Nephron progenitor cell (in vitro differentiated cells): Measurements from ENCODE around the gene LTBP4.

Source experiments
- DNase-seq: peaks from one replicate; pipeline ENCODE4 v3.0.0; 2021
- H3K27ac Mint-ChIP-seq: 2 replicates; pipeline ENCODE4 v1.8.0; 2021; ENCODE audit warnings: mild to moderate bottlenecking, moderate library complexity, mixed read lengths
- H3K27me3 Mint-ChIP-seq: 2 replicates; pipeline ENCODE4 v1.8.0; 2021; ENCODE audit warnings: mild to moderate bottlenecking, low read depth, mixed read lengths; ENCODE audit not compliant: poor library complexity
- H3K36me3 Mint-ChIP-seq: 2 replicates; pipeline ENCODE4 v1.8.0; 2021; ENCODE audit warnings: low read depth, mixed read lengths
- H3K4me1 Mint-ChIP-seq: 2 replicates; pipeline ENCODE4 v1.8.0; 2021; ENCODE audit warnings: mixed read lengths
- H3K4me3 Mint-ChIP-seq: 2 replicates; pipeline ENCODE4 v1.8.0; 2021; ENCODE audit warnings: mild to moderate bottlenecking, moderate library complexity, mixed read lengths
- H3K9me3 Mint-ChIP-seq: 2 replicates; pipeline ENCODE4 v1.8.0; 2021; ENCODE audit warnings: mild to moderate bottlenecking, moderate library complexity, mixed read lengths
- TF ChIP-seq, protein P1 (sequence below): fragments of 200-600 bp; sonication (generic); IDR thresholded peaks from 2 replicates; pipeline ENCODE4 v1.5.0; 2021; ENCODE audit warnings: antibody characterized with exemption

LTBP4 gene

DNA sequence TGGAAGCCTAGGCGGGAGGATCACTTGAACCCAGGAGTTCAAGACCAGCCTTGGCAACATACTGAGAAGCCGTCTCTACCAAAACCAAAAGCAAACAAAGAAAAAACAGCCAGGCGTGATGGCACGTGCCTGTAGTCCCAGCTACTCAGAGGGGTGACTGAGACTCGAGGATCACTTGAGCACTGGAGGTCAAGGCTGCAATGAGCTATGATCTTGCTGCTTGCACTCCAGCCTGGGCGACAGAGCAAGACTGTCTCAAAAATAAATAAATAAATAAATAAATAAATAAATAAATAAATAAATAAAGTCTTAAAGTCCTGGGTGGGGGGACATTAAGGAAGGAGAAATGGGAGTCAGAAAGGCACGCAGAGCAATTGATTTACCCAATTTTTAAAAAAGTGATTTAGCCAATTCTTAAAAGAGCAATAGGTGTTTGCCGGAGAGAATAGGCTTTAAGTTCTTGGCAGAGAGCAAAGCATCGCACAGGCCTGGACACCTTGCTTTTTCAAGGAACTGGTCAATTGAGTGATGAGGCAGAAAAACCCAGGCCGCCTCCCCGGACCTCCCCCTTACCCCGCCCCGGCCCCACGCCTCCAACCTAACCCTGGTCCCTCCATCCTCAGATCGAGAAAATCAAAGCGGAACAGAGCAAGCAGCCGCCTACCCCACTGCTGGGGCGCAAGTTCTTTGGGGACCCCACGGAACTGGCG lies 34.0 kb upstream of the LTBP4 start:
- no peak overlapping the region for H3K27ac Mint-ChIP-seq
- peak; percentile 32 for DNase-seq
- no peaks in the 10 kb centered on the region for H3K36me3 Mint-ChIP-seq
- H3K27me3 Mint-ChIP-seq = peaks cover 89% of the 10 kb centered on the region
- peak overlapping the region; percentile 23 for H3K4me3 Mint-ChIP-seq
- TF ChIP-seq, protein P1, sequence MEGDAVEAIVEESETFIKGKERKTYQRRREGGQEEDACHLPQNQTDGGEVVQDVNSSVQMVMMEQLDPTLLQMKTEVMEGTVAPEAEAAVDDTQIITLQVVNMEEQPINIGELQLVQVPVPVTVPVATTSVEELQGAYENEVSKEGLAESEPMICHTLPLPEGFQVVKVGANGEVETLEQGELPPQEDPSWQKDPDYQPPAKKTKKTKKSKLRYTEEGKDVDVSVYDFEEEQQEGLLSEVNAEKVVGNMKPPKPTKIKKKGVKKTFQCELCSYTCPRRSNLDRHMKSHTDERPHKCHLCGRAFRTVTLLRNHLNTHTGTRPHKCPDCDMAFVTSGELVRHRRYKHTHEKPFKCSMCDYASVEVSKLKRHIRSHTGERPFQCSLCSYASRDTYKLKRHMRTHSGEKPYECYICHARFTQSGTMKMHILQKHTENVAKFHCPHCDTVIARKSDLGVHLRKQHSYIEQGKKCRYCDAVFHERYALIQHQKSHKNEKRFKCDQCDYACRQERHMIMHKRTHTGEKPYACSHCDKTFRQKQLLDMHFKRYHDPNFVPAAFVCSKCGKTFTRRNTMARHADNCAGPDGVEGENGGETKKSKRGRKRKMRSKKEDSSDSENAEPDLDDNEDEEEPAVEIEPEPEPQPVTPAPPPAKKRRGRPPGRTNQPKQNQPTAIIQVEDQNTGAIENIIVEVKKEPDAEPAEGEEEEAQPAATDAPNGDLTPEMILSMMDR = no peak
- peaks cover 12% of the 10 kb centered on the region for H3K4me1 Mint-ChIP-seq
- H3K9me3 Mint-ChIP-seq = peaks cover 6% of the 10 kb centered on the region

DNA sequence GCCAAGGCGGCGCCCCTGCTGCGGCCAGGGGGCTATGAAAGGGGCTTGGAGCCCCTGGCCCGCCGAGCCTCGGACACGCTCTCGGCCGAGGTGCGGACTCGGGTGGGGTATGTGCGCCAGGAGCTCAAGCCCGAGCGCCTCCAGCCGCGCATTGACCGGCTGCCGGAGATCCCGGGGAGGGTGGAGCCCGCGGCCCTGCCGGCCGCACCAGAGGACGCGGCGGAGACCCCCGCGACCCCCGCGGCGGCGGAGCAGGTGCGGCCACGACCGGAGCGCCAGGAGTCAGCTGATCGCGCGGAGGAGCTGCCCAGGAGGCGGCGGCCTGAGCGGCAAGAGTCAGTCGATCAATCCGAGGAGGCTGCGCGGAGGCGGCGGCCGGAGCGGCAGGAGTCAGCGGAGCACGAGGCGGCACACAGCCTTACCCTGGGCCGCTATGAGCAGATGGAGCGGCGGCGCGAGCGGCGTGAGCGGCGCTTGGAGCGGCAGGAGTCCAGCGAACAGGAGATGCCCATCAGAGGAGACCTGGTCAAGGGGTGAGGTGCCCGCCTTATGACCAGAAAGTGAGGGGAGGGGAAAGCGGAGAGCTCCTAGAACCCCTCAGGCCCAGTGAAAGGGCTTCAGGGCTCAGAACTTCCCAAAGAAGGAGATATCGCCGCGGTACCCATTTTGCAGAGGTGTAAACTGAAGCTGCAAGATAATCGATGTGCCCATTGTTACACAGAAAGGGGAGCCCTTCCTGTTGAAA lies 33.2 kb upstream of the LTBP4 start:
- peak; percentile 53 for DNase-seq
- no peak overlapping the region for H3K27ac Mint-ChIP-seq
- H3K4me3 Mint-ChIP-seq = peak overlapping the region; percentile 34

DNA sequence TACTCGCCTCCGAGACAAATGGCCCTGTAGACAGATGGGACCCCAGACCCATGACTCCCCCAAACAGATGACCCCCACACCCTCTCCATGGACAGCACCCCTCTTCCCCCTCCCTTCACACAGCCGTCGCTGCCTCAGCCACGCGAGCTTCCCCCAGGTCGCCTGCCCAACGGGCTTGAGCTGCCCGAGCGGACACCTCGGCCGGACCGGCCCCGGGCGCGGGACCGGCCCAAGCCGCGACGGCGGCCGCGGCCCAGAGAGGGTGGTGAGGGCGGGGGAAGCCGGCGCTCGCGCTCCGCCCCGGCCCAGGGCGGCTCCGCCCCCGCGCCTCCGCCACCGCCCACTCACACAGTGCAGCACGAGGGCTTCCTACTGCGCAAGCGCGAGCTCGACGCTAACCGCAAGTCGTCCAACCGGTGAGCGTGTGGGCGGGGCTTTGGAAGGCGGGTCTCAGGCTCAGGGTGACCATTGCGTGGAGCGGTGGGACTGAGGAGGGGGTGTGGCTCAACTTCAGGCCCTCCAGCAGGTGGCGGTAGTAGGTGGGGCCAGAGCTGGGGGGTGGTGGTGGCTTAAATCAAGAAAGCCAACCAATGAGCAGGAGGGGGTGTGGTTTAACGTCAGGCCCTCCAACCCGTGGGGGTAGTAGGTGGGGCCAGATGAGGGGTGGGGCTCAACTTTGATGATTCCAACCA lies 30.7 kb upstream of the LTBP4 start:
- H3K36me3 Mint-ChIP-seq = no peaks in the 10 kb centered on the region
- H3K9me3 Mint-ChIP-seq = peaks cover 6% of the 10 kb centered on the region
- TF ChIP-seq, protein P1 = no peak
- H3K27ac Mint-ChIP-seq = no peak overlapping the region
- H3K27me3 Mint-ChIP-seq = peaks cover 76% of the 10 kb centered on the region
- peak; percentile 100 for DNase-seq
- H3K4me1 Mint-ChIP-seq = peaks cover 12% of the 10 kb centered on the region
- H3K4me3 Mint-ChIP-seq = peak overlapping the region; percentile 76

More for the DNA sequence above, 33.2 kb upstream of the LTBP4 start:
- Mint-ChIP-seq H3K9me3 (peaks cover 6% of the 10 kb centered on the region), H3K4me1 (peaks cover 12% of the 10 kb centered on the region), H3K36me3 (no peaks in the 10 kb centered on the region), H3K27me3 (peaks cover 88% of the 10 kb centered on the region)
- TF ChIP-seq, protein P1 = no peak

DNA sequence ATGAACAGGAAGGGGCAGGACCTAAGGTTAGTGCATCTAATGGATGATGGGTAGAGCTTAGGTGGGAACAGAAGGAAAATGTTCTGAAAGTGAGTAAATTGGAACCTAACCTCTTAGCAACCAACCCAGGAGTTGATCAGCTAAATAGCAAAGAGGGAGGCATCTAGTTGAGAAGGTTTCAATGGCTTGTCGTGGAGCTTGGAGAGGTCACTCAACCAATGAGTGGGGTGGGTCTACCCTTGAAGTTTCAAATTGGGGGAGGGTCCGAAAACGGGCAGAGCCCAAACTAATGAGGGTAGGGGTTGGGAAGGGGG lies 30.2 kb upstream of the LTBP4 start:
- peak overlapping the region; percentile 57 for H3K4me3 Mint-ChIP-seq
- peaks cover 71% of the 10 kb centered on the region for H3K27me3 Mint-ChIP-seq
- TF ChIP-seq, protein P1 = no peak
- DNase-seq = no peak
- no peaks in the 10 kb centered on the region for H3K36me3 Mint-ChIP-seq
- peaks cover 6% of the 10 kb centered on the region for H3K9me3 Mint-ChIP-seq
- no peak overlapping the region for H3K27ac Mint-ChIP-seq
- peaks cover 14% of the 10 kb centered on the region for H3K4me1 Mint-ChIP-seq

DNA sequence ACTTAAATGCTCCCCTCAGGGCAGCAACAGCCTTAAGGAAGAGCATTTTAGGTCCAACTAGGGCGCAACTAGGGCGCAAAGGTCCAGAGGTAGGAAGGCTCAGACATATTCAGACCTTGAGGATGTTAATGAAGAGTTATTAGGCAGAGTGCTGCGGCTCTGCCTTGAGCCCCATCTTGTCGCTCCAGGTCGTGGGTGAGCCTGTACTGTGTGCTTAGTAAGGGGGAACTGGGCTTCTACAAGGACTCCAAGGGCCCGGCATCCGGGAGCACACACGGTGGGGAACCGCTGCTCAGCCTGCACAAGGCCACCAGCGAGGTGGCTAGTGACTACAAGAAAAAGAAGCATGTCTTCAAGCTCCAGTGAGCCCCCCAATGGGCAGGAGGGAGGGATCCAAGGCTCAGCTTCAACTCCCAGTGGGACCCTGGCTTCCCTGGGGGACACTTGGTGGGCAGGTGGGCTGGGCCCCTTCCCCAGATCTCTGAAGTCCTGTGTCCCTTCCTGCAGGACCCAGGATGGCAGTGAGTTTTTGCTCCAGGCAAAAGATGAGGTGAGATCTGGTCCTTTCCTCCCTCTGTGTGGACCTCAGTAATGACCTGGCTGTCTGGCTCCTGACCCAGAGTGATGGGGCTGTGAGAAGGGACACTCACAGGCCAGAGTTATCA lies 29.2 kb upstream of the LTBP4 start:
- no peaks in the 10 kb centered on the region for H3K36me3 Mint-ChIP-seq
- peaks cover 61% of the 10 kb centered on the region for H3K27me3 Mint-ChIP-seq
- TF ChIP-seq, protein P1 = no peak
- H3K27ac Mint-ChIP-seq = no peak overlapping the region
- peaks cover 3% of the 10 kb centered on the region for H3K9me3 Mint-ChIP-seq
- peaks cover 16% of the 10 kb centered on the region for H3K4me1 Mint-ChIP-seq
- H3K4me3 Mint-ChIP-seq = no peak overlapping the region
- DNase-seq = no peak
